Lung microvascular endothelial cell (primary cell): ENCODE measurements around the gene CERS6. TPM values are rescaled to one million over a fixed set of nuclear protein-coding genes. Genes with fewer than 3 reads are reported as not detected.
A peak's percentile ranks its signal among the peaks of the same experiment; 100 is the strongest.
"Not testable (repeated sequence)": the region's sequence is repeated elsewhere in the genome, so short reads cannot be mapped to it uniquely, and the experiment has no call there.

Source experiments
- DNase-seq, 2 donors: peaks; one replicate each; pipeline versions ENCODE4 v3.0.0 to v3.0.0-alpha.2; 2010; ENCODE audit warnings: low read depth in 2 of 2
- total RNA-seq: library from RNA; depleted of rRNA; stranded (reverse); fragments of >200 nt; gene quantifications from 2 replicates; pipeline ENCODE4 v1.2.1, GENCODE V29; 2014

Gene CERS6
- total RNA-seq, 1 donor from 2014 or later = 44.6 TPM

DNA sequence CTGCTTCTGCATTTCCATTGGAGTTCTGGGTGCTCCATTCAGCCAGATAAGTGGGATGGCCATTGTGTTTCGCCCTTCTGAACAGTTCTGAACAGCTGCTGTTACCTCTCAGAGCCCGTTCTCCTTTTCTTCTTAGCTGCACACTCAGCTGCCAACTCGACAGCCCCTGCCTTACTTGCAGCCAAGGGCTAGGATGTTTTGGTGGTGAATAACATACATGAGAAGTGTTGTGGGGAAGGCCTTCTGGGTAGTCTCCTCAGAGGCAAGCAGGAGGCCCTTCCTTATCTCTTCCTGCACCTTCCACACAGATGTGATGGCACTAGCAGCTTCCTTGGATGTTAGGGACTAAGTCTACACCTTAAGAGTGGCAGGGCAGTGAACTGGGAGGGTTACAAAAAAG is 207.9 kb downstream of the CERS6 start:
- no peak for DNase-seq

DNA sequence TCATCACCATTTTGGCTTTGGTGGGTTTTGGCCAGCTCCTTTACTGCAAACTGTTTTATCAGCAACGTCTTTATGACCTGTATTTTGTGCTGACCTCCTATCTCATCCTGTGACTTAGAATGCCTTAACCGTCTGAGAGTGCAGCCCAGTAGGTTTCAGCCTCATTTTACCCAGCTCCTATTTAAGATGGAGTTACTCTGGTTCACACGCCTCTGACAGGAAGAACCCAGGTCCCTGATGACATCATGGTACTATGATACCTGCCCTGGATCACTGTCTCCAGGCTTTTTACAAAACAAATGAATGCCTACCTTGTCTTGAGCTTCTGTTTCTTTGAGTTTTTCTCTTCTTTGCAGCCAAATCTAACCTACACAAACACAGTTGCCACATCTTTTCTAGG is 208.6 kb downstream of the CERS6 start:
- DNase-seq = not testable (repeated sequence)

DNA sequence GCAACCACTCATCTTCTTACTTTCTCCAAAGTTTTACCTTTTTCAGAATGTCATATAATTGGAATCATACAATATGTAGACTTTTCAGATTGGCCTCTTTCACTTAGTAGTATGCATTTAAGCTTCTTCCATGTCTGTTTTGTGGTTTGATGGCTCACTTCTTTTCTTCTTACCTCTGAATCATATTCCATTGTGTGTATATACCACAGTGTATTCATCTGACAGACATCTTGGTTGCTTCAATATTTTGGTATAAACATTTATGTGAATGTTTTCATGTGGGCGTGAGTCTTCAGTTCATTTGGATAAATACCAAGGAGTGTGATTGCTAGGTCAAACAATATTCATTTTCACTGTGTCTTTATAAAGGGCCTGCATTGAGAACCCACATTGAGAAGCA is 210.3 kb downstream of the CERS6 start:
- no peak for DNase-seq

DNA sequence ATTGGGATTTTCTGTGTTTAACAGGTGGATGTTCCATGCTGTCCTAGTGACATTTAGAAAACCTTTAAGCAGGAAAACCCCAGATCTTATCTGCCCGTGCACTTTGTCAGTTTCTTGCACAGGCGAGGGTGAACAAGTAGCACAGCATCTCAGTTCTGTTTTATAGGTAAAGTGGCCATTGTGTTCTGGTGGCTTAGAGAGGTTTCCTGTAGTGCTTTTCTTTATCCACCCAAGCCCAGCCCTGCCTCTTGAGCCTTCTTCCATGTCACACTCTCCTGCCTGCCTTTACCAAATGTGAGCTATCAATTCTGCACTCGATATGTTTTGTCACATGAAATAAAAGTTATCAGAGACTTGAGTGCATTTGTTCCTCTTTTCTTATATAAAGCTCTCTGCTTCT is 211.1 kb downstream of the CERS6 start:
- DNase-seq = no peak

DNA sequence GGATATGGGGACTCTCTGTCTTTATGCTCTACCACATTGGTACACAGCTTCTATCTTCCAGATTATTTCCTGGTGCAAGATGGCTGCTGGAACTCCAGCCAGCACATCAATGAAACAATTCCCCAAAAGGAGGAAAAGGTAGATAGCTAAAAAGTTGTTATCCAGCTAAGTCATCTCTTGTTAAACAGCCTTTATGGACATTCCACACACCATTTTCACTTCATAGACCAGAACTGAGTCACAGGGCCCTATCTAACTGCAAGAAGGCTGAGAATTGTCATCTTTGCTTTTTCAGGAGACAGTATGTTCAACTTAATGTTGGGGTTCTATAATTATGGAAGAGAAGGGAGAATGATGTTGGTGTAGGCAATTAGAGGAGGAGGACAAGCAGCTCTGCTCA is 213.1 kb downstream of the CERS6 start:
- no peak for DNase-seq

DNA sequence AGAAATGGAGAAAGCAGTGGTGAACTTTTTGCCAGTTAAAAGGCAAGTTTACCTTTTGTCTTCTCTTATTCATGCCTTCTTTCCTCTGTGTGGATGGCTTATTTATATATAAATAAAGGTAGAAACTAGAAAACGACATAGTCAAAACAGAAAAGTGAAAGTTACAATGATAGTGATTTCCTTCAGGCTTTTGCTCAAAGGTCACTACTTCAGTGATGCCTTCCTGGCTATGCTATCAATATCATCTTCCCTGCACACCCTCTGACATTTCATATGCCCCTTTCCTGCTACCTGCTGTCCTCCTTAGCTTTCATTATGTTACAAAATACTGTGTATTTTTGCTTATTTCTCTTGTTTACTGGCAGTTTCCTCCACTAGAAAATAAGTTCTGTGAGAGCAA is 214.4 kb downstream of the CERS6 start:
- DNase-seq = no peak

DNA sequence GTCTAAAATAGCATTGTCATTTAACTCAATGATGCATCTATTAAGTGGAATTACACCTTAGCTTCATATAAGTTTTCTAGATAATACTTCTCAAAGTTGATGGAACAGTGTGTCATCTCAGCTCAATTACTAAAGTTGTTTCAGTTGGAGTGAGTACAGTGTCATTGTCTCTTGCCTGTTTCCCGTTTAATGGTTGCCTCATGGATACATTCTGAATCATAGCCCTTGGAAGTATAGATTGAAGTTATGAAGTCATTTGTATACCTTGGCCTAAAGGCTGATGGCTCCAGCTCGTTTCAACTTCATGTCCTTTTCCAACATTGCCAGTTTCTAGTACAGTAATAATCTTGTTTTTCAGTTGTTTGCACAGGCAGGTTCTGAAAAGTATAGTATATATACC is 215.9 kb downstream of the CERS6 start:
- DNase-seq = peak in 1 of 2 donors; percentile 71

DNA sequence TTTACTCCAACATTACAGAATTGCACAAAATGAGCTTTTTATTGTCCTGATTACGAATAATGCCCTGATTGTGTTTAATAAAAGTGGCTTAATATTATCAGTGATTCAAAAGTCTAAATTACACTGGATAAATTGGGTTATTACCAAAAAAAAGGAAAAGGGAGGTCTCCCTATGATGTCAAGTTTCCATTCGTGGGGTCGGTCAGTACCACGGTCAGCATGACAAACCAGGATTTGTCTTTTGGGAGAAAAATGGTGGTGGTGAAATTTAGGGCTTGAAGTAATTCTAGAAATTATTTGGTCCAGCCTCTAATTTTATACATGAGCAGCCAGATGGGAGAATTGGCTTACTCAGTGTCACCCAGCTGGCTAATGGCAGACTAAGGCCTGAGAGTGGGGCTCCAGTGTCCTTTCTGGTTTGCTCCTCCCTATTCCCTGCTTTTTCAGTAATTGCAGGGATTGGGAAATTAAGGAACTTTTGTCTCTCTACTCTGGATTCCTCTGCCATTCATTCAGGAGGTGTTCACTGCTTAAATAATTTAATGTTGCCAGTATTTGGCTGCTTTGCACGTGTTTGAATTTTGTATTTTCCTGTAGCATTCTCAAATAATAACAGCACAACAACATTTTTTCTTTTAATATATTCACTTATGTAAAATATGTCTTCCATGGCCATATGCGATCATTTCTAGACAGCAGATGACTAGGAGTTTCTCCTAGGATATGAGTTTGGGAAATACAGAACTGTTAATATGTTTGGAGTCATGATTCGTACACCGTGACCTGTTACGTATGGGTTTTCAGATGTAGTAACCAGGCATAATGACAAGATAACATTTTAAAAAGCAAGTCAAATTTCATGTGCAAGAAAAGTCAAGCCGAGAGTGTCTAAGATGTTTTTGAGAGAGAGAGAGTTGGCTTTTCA is 217.5 kb downstream of the CERS6 start:
- DNase-seq = no peak

DNA sequence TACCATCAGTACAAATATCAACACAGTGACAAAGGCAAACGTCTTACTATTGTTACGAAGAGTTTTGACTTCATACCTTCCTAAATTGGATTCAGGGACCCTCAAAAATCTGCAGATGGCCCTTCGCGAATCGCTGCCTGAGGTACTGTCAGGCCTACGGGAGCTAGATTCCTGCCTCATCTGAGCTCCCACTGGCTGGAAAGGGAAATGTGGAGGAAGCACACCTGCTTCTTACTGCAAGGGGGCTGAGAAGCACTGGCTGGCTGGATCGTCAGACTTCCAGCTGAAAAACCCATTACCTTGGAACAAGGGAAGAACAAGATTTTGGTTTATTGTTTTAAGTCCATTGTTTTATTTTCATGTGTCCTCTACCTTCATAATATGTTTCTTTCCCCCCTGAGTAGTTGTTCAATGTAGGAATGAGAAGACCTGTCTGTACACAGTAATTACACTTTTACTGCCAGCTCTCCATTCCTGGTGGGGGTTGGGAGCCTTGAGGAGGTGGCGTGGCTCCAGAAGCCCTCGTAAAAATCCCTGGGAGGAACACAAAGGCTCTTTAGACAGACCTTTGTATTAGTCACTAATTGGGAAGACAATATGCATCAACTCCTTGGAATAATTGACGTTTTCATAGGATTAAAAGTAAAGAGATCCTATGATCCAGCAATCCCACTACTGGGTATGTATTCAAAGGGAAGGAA is 222.2 kb downstream of the CERS6 start:
- no peak for DNase-seq

DNA sequence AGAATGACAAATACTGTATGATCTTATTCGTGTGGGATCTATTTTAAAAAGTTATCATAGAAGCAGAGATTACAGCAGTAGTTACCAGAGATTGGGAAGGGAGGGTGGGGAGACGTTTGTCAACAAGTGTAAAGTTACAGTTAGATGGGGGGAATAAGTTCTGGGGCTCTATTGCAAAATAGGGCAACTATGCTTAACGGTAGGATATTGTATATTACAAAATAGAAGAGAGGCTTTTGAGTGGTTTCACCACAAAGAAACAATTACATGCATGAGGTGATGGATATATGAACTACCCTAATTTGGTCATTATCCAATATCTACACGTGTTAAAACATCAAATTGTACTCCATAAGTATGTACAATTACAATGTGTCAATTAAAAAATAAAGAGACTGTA is 223.0 kb downstream of the CERS6 start:
- no peak for DNase-seq

DNA sequence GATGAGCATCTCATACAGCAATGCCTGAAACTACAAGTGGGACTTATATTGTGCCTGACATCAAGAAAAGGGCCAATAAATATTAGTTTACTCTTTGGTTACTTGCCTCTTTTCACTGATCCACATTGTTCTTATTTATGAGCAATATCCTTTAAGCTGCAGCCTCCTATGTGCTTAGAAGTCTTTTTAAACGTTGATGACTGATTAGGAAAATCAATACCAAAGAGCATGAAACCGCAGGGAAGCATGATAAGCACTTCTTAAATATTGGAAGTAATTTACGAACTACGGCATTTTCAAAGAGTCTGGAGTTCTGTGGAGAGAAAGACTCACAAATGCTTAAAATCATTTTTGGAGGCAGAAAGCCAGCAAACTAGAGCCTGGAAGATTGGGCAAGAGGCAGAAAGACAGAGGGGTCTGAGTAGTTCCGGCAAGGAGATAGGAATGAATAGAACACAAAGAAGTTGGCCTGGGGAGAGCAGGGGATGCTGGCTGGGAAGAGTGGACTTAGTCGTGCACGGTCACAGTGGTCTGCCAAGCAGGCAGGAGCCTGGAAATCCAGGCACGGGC is 223.8 kb downstream of the CERS6 start:
- no peak for DNase-seq

DNA sequence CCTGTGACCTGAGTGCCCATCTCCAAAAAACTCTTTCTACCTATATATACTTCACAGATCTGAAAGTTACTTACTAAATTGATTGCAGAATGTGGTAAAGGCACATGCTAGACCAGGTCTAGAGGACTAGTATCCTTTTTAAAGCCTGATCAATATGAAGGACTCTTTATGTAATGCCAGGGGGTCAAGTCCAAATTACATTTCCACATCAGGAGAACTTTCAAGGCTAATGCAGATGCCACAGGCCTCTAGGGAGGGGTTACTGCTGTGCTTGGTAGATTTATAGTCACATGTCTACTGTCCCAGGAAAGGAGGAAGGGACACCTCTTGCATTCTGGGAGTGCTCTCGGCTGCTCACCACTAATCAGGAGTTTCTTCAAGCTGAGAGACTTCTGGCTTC is 227.9 kb downstream of the CERS6 start:
- no peak for DNase-seq

DNA sequence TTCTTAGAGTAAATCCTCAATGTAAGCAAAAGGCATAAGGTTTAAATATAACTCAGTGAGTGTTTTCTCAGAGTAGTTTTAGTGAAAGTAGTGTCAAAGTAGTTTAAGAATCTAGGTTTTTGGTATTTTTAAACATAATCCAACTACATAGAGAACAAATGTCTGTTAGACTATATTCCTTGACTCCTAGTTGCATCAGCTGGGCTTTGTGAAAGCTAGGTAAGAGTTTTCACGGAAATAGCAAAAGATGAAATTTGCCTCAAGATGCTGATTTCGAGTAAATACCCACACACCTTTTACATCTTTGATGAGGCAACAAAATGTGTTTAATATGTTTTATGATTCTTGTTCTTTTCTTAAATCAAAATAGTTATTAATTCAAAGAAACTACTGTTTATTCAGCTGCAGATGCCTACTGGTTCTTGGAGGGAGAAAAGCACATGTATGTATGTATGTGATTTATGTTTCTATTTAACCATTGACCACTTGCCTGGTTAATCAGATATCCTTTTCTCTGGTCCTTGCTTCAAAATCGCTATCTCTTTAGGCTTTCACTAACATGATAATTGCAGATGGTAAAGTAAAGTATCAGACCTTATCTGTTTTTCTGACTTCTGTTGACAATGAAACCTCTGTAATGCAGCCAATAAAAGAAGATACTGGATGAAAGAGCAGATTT is 229.0 kb downstream of the CERS6 start:
- no peak for DNase-seq

DNA sequence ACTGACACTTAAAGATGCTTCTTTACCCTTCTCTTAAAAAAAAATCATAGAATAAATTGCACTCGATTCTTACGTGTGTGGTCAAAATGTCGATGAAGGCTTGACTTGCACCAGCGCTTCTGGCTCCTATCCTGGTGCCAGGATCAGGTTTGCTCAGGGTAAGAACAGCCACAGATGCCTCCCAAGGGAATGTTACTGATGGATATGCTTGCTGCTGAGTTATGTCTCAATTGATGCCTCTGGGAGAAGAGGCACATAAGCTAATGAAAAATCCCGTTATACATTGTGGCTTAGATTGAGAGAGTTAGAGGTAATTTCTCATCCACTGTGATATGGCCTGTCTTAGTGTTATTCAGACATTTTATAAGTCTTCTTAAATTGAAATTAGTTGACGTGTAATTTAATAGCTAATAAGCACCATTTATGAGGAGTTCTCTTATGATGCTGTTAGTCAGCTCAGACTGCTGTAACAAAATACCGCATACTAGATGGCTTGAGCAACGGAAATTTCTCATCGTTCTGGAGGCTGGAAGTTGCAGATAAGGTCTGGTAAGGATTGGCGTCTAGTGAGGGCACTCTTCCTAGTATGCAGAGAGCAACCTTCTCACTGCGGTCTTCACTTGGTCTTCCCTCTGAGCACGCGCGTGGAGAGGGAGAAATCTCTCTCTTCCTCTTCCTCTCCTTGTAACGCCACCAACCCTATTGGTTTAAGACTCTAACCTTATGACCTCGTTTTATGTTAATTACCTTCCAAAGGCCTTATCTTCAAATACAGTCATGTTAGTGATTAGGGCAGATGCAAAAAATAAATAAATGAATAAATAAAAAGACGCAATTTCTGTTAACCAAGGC is 229.8 kb downstream of the CERS6 start:
- DNase-seq = no peak

DNA sequence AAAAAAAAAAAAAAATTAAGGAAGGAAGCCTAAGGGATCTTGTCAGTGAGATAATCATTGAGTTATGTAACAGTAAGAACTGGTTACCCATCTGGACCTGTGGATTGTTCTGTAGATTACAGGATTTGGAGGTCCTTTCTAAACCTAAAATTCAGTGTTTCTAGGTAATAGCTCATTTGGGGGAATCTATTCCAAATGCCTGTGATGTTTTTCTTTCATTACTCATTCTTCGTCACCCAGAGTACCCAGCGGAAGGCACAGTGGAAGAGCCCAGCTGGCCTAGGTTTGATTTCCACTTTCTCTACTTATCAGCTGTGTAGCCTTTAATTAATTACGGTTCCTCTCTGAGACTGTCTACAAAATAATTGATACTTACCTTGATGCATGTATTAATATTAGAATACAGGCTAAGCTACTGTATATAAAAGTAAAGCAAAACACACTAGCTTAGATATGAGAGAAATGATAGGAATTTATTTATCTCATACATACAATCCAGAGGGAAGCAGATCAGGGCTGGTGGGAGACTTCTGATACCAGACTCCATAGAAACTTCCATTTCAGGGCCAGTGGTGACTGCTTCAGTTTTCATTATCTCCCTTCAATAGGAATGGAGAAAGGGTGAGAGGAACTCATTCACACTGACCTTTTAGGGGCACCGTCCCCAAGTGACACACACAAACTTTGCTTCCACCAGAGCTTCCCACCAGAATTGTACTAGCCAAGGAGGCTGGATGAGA is 230.6 kb downstream of the CERS6 start:
- DNase-seq = peak in 1 of 2 donors; percentile 37

DNA sequence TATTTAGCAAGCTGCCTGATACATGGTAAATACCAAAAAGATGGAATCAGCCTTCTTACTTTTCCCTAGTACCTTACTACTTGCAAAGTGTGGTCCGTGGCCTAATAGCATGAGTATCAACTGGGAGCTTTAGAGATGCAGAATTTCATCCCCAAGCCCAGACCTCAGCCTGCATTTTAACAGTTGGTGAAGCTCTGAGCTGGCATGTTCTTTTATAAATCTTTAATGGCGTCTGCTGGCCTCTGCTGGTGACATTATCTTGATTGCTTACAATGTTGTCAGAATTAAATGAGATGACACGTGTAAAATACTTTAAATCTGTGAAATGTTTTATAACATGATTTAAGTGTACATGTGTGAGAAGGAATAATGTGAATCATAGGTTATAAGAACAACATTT is 231.2 kb downstream of the CERS6 start:
- peak; percentile 10 to 72 for DNase-seq

DNA sequence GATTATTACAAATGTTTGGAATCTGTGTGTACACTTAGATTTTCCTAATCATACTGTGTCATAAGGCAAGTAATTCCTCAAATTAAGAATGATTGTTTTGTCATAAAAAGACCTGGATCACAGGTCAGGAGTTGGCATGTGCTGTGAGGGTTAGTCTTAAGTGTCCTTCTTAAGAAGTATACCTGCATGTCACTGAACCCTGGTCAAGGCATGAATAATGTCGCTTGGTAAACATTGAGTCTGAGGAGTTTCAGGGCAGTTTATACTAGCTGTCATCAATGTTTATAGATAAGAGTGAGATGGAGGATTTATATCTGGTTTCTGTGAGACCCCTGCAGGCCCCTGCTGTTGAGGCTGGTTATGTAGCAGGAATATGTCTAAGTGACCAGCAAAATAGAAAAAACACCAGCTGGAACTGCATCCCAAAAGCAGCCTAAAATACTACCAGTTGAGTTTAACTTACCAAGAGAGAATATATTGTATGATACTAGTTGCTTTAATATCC is 234.4 kb downstream of the CERS6 start:
- DNase-seq = no peak

DNA sequence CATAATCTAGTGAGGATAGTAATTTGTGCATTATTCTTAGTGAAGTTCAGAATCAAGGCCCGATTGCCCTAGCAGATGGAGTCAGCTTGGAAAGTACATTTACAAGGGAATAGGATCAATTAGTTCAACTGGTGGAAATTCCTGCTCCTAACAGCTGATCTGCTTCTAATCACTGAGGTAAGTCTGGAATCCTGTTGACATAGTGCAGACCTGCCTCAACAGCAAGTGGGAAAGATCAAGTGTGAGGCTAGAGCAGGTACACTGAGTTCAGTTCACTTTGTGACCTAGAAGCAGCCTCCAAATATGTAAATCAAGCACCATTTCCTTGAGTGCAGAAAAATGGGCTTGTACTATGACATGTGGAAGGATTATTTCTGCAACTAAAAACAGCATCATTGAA is 235.1 kb downstream of the CERS6 start:
- DNase-seq = no peak

DNA sequence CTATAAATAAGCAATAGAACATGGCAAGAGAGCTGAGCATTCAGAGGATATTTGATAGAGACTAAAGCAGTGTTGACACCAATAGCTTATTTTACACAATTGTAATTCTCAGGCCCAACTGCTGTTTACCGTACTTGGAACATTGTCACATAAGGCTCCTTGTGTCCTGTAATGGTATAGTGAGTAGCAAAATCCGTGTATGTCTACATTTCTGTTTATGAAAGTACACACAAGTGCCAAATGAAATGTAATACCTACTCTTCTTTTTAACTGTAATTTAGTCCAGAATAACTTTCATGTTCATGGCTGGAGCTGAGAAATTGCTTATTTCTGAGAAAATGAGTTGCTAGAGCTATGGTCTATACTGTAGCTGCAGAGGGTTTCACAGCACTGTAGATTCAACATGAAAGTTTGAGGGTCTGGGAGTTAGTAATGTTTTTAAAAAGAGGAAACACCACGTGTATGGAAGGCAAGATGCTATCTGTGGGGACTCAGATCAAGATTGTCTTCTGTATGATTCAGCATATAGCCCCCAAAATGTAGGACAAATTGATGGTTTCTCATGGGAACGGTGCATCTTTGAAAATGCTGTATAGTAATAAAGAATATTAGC is 236.2 kb downstream of the CERS6 start:
- DNase-seq = no peak

DNA sequence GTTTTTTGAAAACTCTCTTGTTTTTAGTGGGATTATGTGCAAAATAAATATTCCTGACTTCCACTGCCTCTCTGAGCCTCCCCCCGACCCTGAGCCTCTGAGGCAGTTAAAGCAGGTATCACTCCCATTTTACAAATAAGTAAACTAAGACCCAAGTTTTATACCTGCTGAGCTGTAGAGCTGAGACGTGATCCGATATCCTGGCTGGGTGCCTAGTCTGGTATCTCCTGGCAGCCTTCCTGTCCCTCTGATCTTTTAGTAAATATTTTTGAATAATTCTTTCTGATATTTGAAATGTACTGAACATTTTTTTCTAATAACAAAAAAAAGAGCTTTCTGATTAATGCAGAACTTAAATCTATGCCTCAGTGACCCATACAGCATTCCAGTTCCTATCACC is 238.1 kb downstream of the CERS6 start:
- no peak for DNase-seq
